ENCODE results near the gene FAM53B.
A peak's percentile ranks its signal among the peaks of the same experiment; 100 is the strongest.

Gene FAM53B

DNA sequence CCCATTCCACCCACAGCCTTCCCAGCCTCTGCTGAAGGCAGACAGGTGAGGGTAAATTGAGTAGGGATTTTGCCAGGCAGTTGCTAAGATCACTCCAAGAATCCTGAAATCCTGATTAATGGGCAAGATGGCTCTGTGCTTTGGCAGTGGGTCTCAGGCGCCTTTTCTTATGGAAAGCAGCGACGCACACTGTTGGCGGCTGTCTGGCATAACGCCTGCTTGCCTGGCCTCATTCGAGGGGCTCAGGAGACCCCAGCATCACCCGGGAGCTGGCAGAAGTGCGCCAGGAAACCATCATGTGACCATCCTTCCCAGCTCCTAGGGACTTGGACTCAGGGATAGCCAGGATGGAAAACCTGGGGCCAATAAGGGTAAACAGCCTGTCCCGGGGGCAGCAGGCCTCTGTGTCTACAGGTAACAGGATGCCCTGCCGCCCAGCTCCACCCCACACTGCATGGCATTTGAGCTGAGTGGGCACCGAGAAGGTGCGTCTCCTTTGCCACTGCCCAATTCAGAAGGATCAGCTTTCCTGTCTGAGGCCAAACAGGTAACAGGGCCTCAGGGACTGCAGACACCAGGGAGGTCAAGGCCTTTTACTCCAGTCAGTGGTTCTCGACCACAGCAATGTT is 98.6 kb downstream of the FAM53B start:
- no peak for DNase-seq

DNA sequence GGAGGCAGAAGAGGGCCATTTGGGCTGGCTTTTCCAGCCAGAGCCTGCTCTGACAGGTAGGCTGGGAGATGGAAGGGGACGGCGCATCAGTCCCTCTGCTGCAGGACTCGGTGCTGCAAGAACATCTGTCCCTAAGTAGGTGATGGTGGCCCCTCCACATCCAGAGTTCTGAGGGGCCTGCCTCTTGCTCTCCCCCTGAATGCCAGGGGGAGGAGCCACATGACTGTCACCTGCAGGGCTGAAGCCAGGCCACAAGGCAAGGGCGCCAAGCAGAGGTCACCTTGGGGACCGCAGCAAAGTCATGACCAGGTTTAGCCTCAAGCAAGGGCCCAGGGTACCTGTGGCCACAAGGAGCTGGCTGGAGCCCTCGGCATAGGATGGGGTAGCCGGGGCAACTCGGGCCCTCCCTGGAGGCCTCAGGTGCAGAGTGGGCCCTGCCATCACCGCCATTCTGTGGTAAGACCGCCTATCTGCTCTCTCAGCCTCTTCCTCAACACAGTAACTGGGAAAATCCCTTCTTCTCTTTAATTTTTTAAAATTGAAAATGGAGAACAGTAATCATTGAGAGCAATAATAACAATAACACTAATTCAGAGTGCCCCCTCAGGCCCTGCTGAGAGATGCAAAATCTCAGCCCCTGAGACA is 99.3 kb downstream of the FAM53B start:
- no peak for DNase-seq

DNA sequence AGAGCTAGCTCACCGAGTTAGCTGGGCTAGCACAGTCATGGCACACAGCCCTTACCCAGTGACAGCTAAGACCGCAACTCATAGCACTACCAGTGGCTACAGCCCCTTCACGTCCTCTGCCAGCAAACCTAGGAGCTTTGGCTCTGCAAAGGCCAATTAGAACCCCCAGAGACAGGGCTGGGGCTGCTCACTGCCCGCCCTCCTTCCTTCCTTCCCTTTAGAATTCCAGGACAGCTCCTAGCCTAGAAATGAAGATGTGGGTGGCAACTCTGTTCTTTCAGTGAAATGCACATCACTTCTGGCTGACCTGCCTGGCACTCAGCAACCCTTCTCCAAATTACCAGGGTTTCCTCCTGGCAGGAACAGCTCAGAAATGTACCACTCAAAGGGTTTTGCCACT is 99.9 kb downstream of the FAM53B start:
- DNase-seq, result no peak

DNA sequence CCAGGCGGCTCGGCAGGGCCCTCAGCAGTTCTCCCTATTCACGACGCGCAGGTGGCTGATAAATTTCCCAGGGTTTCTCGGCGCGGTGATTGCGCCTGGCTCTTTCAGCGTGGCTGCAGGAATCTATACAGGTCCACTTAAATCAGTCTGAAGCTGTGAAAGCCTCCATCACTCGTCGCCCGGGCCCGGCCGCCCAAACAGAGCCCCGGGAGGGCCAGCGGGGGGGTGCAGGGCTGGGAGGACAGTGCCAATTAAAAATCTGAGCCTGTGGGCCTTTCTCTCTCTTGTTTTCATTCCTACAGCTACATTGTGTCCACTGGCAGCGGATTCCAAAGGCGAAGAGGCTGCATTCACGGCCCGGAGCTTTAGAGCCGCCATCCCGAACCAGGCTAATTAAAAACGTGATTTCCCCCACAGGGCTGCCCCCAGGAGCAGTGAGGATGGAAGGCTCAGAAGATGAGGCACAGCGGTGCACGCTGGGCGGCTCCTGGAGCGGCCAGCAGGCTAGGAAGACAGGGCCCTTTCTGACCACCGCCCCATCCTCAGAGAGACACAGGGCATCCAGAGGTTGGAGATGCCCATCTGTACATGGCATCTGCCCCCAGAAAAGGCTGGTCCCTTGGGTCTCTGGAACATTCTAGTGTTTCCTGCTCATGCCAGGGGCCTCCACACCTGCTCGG is 100.7 kb downstream of the FAM53B start:
- no peak for DNase-seq

DNA sequence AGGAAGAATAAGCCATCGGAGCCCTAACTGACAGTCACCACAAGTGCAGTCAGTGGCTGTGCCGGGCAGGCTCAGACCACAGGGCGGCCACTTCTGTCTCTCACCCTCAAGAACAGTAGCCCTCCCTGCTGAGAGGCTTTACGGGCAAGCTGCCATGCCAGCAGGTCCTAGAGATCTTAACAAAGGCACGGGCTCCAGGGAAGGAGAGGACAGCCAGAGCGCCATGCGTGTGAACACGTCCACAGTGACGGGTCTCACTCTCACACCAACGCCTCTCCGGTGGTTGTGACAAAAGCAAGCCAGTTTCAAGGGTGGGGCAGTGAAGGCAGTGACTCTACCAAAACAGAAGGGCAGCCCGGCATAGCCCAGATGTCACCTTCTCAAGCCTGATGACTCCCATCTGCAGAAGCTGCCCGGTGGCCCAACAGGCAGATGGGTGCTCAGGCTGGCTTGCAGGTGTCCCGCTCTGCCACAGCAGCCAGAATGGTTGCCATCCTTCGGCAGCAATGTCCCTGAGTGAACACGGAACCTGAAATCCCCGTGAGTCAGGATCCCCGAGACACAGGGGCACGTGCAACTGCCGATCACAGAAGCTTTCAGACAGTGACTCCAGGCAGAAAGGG is 102.0 kb downstream of the FAM53B start:
- DNase-seq, result peak; percentile 57

DNA sequence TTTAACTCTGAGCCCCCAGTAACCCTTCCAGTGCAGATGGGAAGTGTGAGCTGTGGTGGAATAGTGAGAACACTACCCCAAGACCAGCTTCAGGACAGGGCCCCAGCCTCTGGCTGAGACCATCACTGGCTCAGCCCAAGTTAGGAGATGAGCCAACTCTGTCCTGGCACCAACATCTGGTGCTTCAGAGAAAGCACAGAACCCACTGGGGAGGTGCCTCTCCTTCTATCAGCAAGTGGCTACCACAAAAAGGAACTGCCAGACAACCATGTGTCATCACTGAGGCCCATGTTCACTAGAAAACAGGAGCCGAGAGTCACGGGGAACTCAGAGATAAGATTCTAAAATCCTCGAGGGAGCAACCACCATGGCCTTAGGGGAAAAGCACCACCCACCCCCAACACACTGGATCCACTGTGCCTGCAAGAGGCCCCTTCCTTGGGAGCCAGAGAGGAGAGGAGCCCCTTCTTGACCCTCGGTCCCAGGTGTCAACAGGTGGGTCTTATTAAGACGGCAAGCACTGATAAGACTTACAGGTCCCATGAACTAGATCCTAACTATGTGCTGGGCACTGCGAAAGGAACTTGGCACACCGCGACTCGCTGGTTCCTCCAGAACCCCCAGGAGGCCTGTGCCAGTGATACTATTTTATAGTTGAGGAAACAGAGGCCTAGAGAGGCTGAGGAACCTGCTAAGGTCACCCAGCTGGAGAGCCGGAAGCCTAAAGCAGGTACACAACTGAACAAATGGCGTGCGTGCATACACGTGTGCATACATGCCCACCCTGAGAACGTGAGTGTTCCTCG is 102.7 kb downstream of the FAM53B start:
- peak; percentile 52 for DNase-seq

DNA sequence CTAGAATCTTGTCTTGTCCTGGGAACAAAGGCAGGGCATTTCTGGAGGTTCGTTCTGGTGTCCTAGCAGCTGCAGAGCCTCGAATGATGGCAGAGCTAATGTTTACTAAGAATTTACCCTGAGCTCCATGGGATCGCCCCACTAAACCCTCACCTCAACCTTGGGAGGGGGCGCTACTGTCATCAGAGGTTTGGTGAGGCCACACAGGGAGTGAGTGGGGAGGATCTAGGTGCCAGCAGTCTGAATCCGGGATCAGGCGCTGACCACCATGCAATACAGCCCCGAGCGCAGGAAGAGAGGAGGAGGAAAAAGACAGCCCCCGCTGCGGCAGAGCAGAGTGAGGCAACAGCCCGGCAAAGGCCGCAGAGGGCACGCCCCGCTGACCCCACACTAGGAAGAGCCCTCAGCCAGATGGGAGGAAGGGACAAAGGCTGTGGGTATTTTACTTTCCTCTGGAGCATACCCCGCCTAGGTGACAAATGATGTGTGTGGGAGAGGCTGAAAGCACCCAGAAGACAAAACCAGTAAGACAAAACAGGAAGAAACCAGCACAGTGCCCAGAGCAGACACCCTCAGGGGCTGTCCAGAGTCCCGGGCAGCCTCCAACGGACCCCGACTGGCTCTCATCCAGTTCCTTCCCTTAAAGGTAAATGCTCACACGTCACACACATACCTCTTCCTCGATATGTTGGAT is 103.5 kb downstream of the FAM53B start:
- DNase-seq, result no peak

DNA sequence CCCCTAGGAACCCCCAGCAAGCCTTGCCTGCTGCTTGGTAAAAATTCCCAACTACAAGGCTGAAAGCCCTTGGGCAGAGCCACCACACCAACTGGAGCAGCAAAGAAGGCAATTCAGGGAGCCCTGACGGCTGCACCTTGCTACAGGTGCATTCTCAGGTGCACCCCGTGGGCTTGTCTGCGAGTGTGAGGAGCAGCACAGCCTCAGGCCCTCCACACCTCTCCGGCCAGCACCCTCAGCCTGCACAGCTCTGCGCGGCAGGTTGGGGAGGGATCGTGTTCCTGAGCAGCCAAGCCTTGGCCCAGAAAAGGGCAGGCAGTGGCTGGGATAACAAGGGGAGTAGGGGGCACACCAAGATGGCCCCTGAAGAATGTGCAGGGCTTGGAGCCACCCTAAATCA is 104.1 kb downstream of the FAM53B start:
- DNase-seq, result no peak

DNA sequence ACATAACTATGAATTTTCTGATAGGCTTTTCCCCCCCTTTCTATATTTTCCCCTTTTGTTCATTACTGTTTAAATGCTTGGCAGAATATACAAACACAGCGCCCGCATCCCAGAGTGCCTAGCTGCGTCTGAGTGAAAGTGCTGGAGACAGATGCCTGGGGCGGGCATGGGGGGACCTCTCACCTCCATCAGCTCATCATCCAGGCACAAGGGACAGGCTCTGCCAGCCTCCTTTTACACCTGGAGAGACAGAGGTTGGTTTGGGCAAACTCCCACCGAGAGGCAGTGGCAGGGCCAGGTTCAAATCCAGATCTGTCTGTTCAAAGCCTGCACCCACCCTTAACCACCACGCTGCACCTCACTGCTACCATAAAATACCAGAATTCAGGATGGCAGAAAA is 104.5 kb downstream of the FAM53B start:
- no peak for DNase-seq

DNA sequence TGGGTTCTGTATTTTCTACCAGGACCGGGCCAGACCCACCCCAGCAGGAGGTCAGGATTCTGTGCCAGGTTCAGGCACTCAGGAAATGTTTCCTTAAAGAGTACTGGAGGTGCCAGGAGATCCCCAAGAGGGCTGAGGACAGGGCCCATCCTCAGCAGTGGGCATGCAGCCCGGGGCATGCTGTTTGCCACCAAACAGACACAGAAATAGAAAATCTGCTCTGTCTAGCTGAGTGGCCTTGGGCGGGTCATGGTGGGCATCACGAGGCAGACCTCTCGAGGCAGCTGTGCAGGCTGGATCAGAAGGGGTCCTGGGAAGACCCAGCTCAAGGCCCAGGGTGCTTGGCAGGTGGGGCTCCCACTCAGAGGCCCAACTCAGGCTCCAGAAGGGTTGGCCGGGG is 105.0 kb downstream of the FAM53B start:
- no peak for DNase-seq

DNA sequence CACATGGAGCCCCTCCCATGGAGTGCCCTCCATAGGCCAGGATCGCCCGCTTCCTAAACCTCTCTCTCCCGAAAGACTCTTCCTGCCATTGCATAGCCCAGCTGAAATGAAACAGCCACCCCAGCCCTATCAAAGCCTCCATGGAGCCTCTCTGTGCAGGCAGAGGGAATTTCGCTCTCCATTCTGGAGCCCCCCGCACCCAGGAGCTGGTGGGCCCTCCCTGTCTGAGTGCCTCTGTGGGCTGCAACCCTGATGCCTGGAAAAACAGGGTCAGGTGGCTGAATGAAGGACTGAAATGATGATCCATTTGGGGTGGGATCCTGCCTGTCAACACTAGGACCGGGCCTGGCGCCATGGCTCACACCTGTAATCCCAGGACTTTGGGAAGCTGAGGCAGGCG is 106.4 kb downstream of the FAM53B start:
- no peak for DNase-seq

DNA sequence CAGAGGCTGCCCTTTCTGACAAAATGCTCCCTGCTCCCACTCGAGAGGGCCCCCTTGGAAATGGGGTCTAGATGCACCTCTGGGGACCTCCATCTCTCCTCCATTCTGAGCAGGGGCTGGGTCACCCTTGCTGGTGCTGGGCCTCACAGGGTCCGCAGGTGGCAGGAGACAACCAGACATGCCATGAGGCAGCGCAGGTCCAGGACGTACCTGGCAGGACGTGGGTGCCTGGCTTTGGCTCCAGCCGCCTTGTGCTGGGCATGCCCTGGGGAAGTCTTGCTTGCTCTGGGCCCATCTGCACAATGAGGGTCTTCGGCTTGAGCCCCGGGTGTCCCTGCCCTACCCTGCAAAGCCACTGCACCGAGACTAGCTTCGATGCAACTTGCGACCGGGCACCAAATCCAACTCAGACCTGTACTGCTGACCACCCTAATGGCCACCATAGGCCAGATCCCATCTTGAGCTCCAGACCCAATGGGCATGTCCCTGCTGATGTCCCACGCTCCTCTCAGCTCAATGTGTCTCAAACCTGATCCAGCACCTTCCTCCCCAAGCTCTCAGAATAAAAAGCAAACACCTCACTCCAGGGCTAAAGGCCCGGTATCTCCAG is 107.0 kb downstream of the FAM53B start:
- DNase-seq, result no peak

DNA sequence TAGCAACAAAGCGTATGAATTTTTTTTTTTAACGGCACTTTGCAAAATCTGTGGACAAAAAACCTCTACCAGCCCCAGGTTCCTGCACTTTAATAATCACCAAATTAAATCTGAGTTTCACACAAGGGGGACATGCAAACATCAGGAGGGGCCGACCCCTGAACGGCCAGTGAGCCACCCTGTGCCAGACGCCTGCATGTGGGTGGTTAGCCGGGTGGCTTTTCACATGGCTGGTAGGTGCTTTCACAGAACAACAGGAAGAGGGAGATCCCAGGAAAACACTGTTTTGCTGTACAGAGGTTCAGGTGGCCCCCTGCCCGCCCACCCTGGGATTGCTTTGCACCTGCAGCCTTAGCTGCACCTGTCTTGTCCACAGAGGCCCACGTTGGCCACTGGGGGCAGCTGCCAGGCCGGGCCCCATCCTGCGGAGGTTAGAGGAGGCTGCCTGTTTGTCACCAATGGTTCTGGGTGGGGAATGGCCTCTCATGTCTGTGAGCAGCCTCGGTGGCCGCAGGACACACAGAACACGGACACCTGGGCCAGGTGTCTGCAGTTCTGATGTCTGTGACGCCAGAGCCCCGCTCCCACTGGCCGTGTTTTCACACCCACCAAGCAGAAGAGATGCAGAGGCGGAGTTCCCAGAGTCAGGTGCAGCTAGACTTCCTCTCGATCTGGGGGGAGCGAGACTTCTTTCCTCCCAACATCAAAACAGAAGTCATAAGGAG is 107.7 kb downstream of the FAM53B start:
- DNase-seq, result no peak

DNA sequence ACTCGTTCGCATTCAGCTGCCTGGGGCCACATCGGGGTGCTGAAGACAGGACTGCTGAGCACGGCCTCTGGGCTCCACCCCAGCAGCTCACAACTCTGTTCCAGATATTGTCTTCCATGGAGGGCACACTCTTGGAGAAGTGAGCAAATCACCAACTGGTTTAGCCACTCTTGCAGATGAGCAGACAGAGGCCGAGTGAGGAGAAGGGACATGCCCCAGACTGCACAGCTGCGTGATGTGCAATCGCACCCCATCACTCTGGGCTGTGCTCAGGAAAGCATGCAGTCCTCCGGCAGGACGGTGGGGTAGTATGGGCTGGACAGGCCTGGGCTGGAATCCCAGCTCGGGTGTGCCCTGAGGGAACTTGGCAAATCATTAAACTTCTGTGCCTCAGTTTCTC is 111.6 kb downstream of the FAM53B start:
- DNase-seq, result no peak

DNA sequence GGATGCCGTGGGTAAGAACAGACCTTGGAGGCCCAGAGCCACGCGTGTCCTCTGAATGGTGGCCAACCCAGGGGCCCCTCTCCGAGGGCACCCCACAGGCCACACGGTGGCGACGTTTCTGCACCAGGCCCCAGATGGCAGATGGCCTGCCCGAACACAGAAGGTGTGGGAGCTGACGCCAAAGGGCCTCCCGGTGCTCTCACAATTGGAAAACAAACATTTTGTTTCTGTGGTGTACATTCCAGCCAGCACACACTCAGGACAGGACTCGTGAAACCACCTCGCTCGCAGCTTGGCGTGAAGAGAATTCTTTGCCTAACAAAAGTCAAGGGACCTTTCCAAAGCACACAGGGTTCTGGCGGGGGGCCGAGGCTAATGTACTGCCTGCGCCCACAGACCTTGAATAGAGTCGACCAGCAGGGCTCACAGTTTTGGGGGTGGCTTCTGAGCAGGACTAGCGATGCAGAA is 112.1 kb downstream of the FAM53B start:
- peak; percentile 64 for DNase-seq

DNA sequence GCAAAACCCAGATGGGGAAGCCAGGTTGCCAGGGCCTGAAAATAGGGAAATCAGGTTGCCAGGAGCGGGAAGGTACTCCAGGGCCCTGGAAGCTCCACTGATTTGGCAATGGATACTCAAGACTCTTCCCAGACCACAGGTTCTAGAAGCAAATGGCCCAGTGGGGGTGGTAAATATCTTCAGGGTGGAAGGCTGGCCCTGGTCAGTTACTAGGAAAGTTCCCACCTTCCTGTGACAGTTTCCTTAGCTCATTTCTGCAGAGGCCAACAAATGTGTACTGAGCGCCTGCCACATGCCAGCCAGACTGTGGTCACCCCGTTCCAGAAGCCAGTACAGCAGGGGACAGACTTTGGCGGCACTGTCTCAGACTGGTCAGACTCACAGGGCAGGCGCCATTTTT is 113.6 kb downstream of the FAM53B start:
- DNase-seq, result no peak

DNA sequence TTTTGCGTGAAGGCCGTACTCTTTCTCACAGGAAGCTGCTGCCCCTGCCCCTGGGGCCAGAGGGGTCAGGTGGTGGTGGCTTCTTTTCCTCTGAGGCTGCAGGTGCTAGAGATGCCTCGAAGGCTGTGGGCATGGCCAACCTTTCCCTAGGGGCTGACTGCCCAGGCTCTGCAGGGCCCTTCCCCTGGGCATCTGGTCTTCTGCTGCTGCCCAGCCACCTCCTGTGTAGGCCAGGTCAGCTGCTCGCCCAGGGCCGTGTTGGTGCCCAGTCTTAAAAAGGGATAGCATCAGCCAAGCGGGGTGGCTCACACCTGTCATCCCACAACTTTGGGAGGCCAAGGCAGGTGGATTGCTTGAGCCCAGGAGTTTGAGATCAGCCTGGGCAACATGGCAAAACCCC is 114.3 kb downstream of the FAM53B start:
- no peak for DNase-seq

DNA sequence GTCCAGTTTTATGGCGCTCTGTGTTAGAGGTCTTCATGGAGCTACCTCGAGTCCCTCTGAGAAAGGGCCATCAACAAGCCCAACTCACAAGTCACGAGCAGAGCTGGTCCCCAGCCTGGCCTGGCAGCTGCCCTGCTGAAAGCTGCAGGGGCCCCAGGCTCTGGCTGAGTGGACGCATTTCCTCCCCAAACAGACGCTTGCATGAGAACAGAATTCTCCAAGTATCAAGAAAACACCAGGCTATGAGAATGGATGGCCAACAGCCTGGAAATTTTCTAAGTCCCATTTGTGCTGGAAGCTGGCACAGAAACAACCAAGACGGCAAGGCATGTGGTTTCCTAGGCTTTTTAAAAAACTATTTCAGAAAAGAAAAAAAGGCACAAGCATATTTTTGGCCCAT is 114.8 kb downstream of the FAM53B start:
- DNase-seq, result no peak

DNA sequence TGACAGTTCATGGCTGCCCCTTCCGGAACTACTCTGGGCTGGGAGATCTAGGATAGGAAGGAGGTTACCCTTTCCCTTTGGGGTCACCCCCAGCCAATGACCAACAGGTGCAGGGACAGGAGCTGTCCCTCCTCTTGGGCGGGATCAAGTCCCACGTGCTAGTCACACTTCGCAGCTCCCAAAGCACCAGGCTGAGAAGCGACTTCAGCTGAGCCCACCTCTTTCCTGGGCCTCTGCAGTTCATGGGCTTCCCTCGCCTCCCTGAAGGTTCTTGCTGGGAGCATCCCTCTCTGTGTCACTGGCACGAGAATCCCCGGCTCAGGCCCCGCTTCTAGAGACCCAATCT is 115.5 kb downstream of the FAM53B start:
- no peak for DNase-seq

DNA sequence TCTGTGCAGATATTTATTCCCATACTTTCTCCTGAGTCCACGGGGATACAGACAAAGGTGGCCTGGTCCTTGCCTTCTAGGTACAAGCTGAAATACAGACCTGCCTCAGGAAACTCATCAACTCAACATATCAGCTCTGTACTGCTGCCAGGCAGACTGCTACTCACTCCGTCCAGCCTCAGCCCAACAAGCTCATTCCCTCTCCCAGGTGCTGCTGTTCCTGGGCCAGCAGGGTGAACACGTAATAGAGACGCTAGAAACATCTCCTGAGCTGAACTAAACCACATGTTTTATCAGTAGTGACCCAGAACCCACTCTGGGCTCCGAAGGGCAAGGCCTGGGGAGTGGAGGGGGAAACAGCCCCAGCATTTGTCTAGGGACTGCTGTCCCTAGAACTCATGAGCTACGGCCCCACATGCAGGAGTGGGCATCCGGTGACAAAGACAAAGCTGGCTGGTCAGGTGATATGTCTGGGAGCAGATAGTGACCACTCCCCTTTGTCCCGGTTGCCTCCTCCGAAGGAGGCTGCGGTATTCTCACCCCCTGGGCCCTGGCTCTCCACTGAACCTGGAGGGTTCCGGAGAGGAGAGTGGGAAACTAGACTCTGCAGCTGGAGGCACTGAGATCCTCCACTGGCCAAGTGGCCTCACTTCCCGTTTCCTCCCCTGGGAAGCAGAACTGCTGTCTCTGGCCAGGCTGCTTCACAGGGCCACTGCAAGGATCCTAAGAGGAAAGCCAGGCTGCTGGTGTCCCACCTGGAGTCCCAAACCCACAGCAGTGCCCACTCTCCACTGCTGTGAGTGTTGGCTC is 116.1 kb downstream of the FAM53B start:
- no peak for DNase-seq

All from DMS153 (cell line).